GM12878 (cell line): Measurements from ENCODE around the gene UQCRFS1.

ENCODE experiments used
- BMI1 ChIP-seq: fragments of 450-650 bp; IDR thresholded peaks from 2 replicates; pipeline ENCODE4 v1.6.1; 2016; ENCODE audit warnings: mild to moderate bottlenecking, moderate library complexity, borderline replicate concordance
- CHD2 ChIP-seq: IDR thresholded peaks from 2 replicates; pipeline ENCODE4 v1.6.1; 2011; ENCODE audit warnings: low read depth, low read length, improper control_type of control experiment, borderline replicate concordance
- ETV6 ChIP-seq, 2 experiments: fragments of 450-650 bp in 1 of 2; IDR thresholded peaks in 1 of 2; conservative IDR thresholded peaks in 1 of 2; 2 replicates each; pipeline ENCODE4 v1.6.1; 2014; ENCODE audit warnings: antibody characterized with exemption in 1 of 2, borderline replicate concordance in 1 of 2, low read depth in 1 of 2, mild to moderate bottlenecking in 1 of 2, moderate library complexity in 1 of 2
- EZH2 ChIP-seq: IDR thresholded peaks from 2 replicates; pipeline ENCODE4 v1.6.1; 2012; ENCODE audit warnings: low read depth, mild to moderate bottlenecking, control low read depth, inconsistent platforms, low read length, borderline replicate concordance; ENCODE audit not compliant: control insufficient read depth
- NBN ChIP-seq: fragments of 450-650 bp; IDR thresholded peaks from 2 replicates; pipeline ENCODE4 v1.6.1; 2016
- POLR2A ChIP-seq: IDR thresholded peaks from 2 replicates; pipeline ENCODE4 v1.6.1; 2011; ENCODE audit warnings: low read depth, mild to moderate bottlenecking, low read length
- POLR2AphosphoS5 ChIP-seq: IDR thresholded peaks from 2 replicates; pipeline ENCODE4 v1.6.1; 2011; ENCODE audit warnings: mild to moderate bottlenecking, low read length, inconsistent platforms
- SRF ChIP-seq, 2 experiments: IDR thresholded peaks; 2 replicates each; pipeline ENCODE4 v1.6.1; 2011; ENCODE audit warnings: low read depth in 2 of 2, low read length in 2 of 2, mild to moderate bottlenecking in 1 of 2, moderate library complexity in 1 of 2
- SUZ12 ChIP-seq: fragments of 200-600 bp; sonication (generic); IDR thresholded peaks from one replicate; pipeline ENCODE4 v1.6.1; 2018; ENCODE audit warnings: antibody characterized with exemption, mild to moderate bottlenecking; ENCODE audit not compliant: unreplicated experiment
- TARDBP ChIP-seq: IDR thresholded peaks from 2 replicates; pipeline ENCODE4 v1.6.1; 2016; ENCODE audit warnings: borderline replicate concordance
- YY1 ChIP-seq: IDR thresholded peaks from 2 replicates; pipeline ENCODE4 v1.6.1; 2011; ENCODE audit warnings: low read depth, mild to moderate bottlenecking, low read length
- ZBTB11 ChIP-seq: fragments of 450-650 bp; formaldehyde crosslinking; IDR thresholded peaks from 2 replicates; pipeline ENCODE4 v1.5.0; 2022; ENCODE audit warnings: mild to moderate bottlenecking, missing genetic modification characterization

GRCh38 chr19:29247471-29247870, 34.5 kb upstream of the UQCRFS1 start:
- no peak for TF ChIP-seq POLR2A
- TF ChIP-seq NBN, result no peak
- no peak for TF ChIP-seq YY1
- no peak for TF ChIP-seq POLR2AphosphoS5
- no peak for TF ChIP-seq ZBTB11 (CRISPR knock-in tag)
- TF ChIP-seq BMI1, result no peak
- no peak for TF ChIP-seq TARDBP
- no peak for TF ChIP-seq EZH2
- no peak for TF ChIP-seq SRF (IDR thresholded peaks at IDR 0.05; ENCODE audit: low read depth in 2 of 2, low read length in 2 of 2)
- no peak for TF ChIP-seq ETV6 (conservative IDR thresholded peaks at IDR 0.05 in 1 of 2, IDR thresholded peaks at IDR 0.05 in 1 of 2; ENCODE audit: borderline replicate concordance in 1 of 2, low read depth in 1 of 2)
- TF ChIP-seq SUZ12, result no peak
- no peak for TF ChIP-seq CHD2
